Gastroesophageal sphincter (tissue), 4 donors: ENCODE results near the gene POC1A. TPM values are rescaled to one million over a fixed set of nuclear protein-coding genes. Genes with fewer than 3 reads are reported as not detected.

ENCODE experiments used
- ATAC-seq: fragments of 150-250 bp; one replicate; pipeline ENCODE4 v1.9.1; 2016; ENCODE audit warnings: mild to moderate bottlenecking, moderate library complexity
- H3K27ac ChIP-seq, 4 donors: fragments of 200-600 bp; sonication (generic) in 3 of 4; 1 replicate in 3 of 4; 2 replicates in 1 of 4; pipeline ENCODE4 v1.5.1; 2016 to 2019
- H3K27me3 ChIP-seq: fragments of 200-600 bp; sonication (generic); one replicate; pipeline ENCODE4 v1.5.1; 2019
- H3K36me3 ChIP-seq, 2 donors: fragments of 200-600 bp; sonication (generic); one replicate each; pipeline ENCODE4 v1.5.1; 2019; ENCODE audit warnings: control low read depth in 1 of 2
- H3K4me1 ChIP-seq, 3 donors: fragments of 200-600 bp; sonication (generic); 1 replicate in 2 of 3; 2 replicates in 1 of 3; pipeline ENCODE4 v1.5.1; 2016 to 2019; ENCODE audit warnings: control low read depth in 2 of 3
- H3K4me3 ChIP-seq, 2 donors: fragments of 200-600 bp; sonication (generic); one replicate each; pipeline ENCODE4 v1.5.1; 2019; ENCODE audit warnings: mild to moderate bottlenecking in 1 of 2, moderate library complexity in 1 of 2
- H3K9me3 ChIP-seq, 3 donors: fragments of 200-600 bp; sonication (generic); one replicate each; pipeline ENCODE4 v1.5.1; 2017 to 2019; ENCODE audit warnings: control low read depth in 2 of 3
- CTCF ChIP-seq, 4 experiments: fragments of 200-600 bp in 2 of 4; fragments of 450-650 bp in 2 of 4; sonication (generic) in 1 of 4; IDR thresholded peaks; one replicate each; pipeline ENCODE4 v1.5.1; 2017 to 2019; ENCODE audit warnings: antibody characterized with exemption in 4 of 4, mild to moderate bottlenecking in 2 of 4, moderate library complexity in 2 of 4
- EP300 ChIP-seq: sonication (generic); formaldehyde crosslinking; IDR thresholded peaks from one replicate; pipeline ENCODE4 v1.6.1; 2017; ENCODE audit warnings: antibody characterized with exemption, mild to moderate bottlenecking
- POLR2A ChIP-seq, 2 donors: fragments of 450-650 bp; IDR thresholded peaks; one replicate each; pipeline ENCODE4 v1.6.1; 2017; ENCODE audit warnings: antibody characterized with exemption in 2 of 2, mild to moderate bottlenecking in 2 of 2, moderate library complexity in 1 of 2
- POLR2AphosphoS5 ChIP-seq: sonication (generic); formaldehyde crosslinking; IDR thresholded peaks from one replicate; pipeline ENCODE4 v1.6.1; 2017; ENCODE audit warnings: antibody characterized with exemption
- WGBS, 2 donors: methylation state at CpG; one replicate each; pipeline ENCODE4 v1.1.5; 2018; ENCODE audit warnings: low coverage in 1 of 2; 5-methylcytosine and 5-hydroxymethylcytosine counted together
- total RNA-seq, 4 donors: library from RNA; depleted of rRNA; stranded (reverse); fragments of >200 nt; gene quantifications; one replicate each; pipeline ENCODE4 v1.1.0, GENCODE V29; 2016

POC1A gene
- total RNA-seq, 4 donors from 2014 or later: 0.73 to 1.7 (median 0.93) TPM

- Histone ChIP-seq H3K36me3 (no peaks in the 10 kb centered on the region), H3K9me3 (no peaks in the 10 kb centered on the region), H3K27ac (no peak overlapping the region), H3K4me1 (peaks cover 0 to 21% (median 3%) of the 10 kb centered on the region in 3 donors), H3K4me3 (no peak overlapping the region), H3K27me3 (no peaks in the 10 kb centered on the region)
- WGBS, 2 donors: 73 to 100% methylated on average over 1 to 3 of the region's 4 CpGs
- TF ChIP-seq POLR2AphosphoS5: no peak
- TF ChIP-seq EP300: no peak
- TF ChIP-seq CTCF (IDR thresholded peaks at IDR 0.05): no peak
- no peak for TF ChIP-seq POLR2A (IDR thresholded peaks at IDR 0.05)
- no peak for ATAC-seq
Measured at GRCh38 chr3:52061121-52061910, 92.9 kb downstream of the POC1A start.

- 86 to 93% methylated on average over 3 to 5 of the region's 7 CpGs for WGBS, 2 donors
- Histone ChIP-seq H3K4me3 (no peak overlapping the region), H3K36me3 (no peaks in the 10 kb centered on the region), H3K27me3 (no peaks in the 10 kb centered on the region), H3K4me1 (peaks cover 0 to 30% (median 7%) of the 10 kb centered on the region in 3 donors), H3K9me3 (no peaks in the 10 kb centered on the region), H3K27ac (no peak overlapping the region)
- no peak for ATAC-seq
- TF ChIP-seq POLR2A (IDR thresholded peaks at IDR 0.05) (no peak), POLR2AphosphoS5 (no peak), EP300 (no peak), CTCF (IDR thresholded peaks at IDR 0.05) (no peak)
Measured at GRCh38 chr3:52059781-52060180, 94.4 kb downstream of the POC1A start.

- Histone ChIP-seq H3K27me3 (no peaks in the 10 kb centered on the region), H3K4me1 (peaks cover 0 to 48% (median 26%) of the 10 kb centered on the region in 3 donors), H3K27ac (peak overlapping the region in 3 of 4 donors; percentile 45 to 87 (median 78)), H3K36me3 (peaks cover 0 to 12% of the 10 kb centered on the region in 2 donors), H3K4me3 (peak overlapping the region; percentile 31 to 85), H3K9me3 (no peaks in the 10 kb centered on the region)
- WGBS, 2 donors: no CpG with 5 or more reads among the region's 14 CpGs
- TF ChIP-seq POLR2AphosphoS5 (no peak), POLR2A (IDR thresholded peaks at IDR 0.05) (no peak), CTCF (IDR thresholded peaks at IDR 0.05) (no peak), EP300 (no peak)
- ATAC-seq: no peak
Measured at GRCh38 chr3:52057812-52058495, 96.3 kb downstream of the POC1A start.

GRCh38 chr3:52056968-52057811 is 97.0 kb downstream of the POC1A start:
- peak overlapping the region; percentile 54 to 98 (median 88) for H3K27ac ChIP-seq
- 0% methylated on average over 1 of the region's 55 CpGs; no CpG with 5 or more reads in 1 of the 2 donors for WGBS, 2 donors
- peak overlapping the region; percentile 43 to 85 for H3K4me3 ChIP-seq
- peaks cover 0 to 50% (median 30%) of the 10 kb centered on the region in 3 donors for H3K4me1 ChIP-seq
- no peaks in the 10 kb centered on the region for H3K9me3 ChIP-seq
- no peak for TF ChIP-seq POLR2A (IDR thresholded peaks at IDR 0.05)
- TF ChIP-seq POLR2AphosphoS5: peak; percentile 9
- ATAC-seq: peak; percentile 95
- H3K36me3 ChIP-seq: peaks cover 0 to 17% of the 10 kb centered on the region in 2 donors
- H3K27me3 ChIP-seq: no peaks in the 10 kb centered on the region

GRCh38 chr3:52056521-52056967 is 97.7 kb downstream of the POC1A start, which contains the start of gene DUSP7:
DUSP7 (minus strand) TSS chr3:52056571; CDS start chr3:52056366, 205 bp downstream.
- Histone ChIP-seq H3K9me3 (no peaks in the 10 kb centered on the region), H3K4me3 (peak within 1 kb of the TSS; percentile 77 to 85), H3K27me3 (no peaks in the 10 kb centered on the region), H3K36me3 (peaks cover 0 to 23% of the 10 kb centered on the region in 2 donors), H3K4me1 (peaks cover 0 to 54% (median 37%) of the 10 kb centered on the region in 3 donors), H3K27ac (peak within 1 kb of the TSS; percentile 55 to 98 (median 88))
- WGBS, 2 donors: 3% methylated on average over 6 of the region's 51 CpGs; no CpG with 5 or more reads in 1 of the 2 donors
- TF ChIP-seq POLR2AphosphoS5: no peak
- TF ChIP-seq CTCF (IDR thresholded peaks at IDR 0.05): no peak
- TF ChIP-seq EP300: no peak
- ATAC-seq: peak; percentile 59
